WTC11 (cell line): ENCODE measurements around the gene PCDHB10.
"Not testable (repeated sequence)": the region's sequence is repeated elsewhere in the genome, so short reads cannot be mapped to it uniquely, and the experiment has no call there.

Experiments
- ATF2 ChIP-seq: sonication (generic); formaldehyde crosslinking; IDR thresholded peaks from 2 replicates; pipeline ENCODE4 v1.8.1; 2022; ENCODE audit warnings: low read depth, missing genetic modification reagents, borderline replicate concordance
- CTCF ChIP-seq: fragments of 200-600 bp; IDR thresholded peaks from 2 replicates; pipeline ENCODE4 v1.8.0; 2022; ENCODE audit warnings: antibody characterized with exemption
- ETV6 ChIP-seq: sonication (generic); formaldehyde crosslinking; IDR thresholded peaks from 2 replicates; pipeline ENCODE4 v1.8.1; 2022; ENCODE audit warnings: mild to moderate bottlenecking, missing genetic modification reagents
- FOXJ3 ChIP-seq: sonication (generic); formaldehyde crosslinking; IDR thresholded peaks from 2 replicates; pipeline ENCODE4 v1.9.0; 2021; ENCODE audit warnings: missing genetic modification reagents, mild to moderate bottlenecking, borderline replicate concordance
- JUN ChIP-seq: sonication (generic); formaldehyde crosslinking; IDR thresholded peaks from 2 replicates; pipeline ENCODE4 v1.8.0; 2023; ENCODE audit warnings: mild to moderate bottlenecking, missing genetic modification reagents
- KAT7 ChIP-seq: sonication (generic); formaldehyde crosslinking; IDR thresholded peaks from 2 replicates; pipeline ENCODE4 v1.8.1; 2023; ENCODE audit warnings: missing genetic modification reagents, mild to moderate bottlenecking, borderline replicate concordance
- NFYB ChIP-seq: sonication (generic); formaldehyde crosslinking; conservative IDR thresholded peaks from 2 replicates; pipeline ENCODE4 v1.8.0; 2022; ENCODE audit warnings: low read depth, missing genetic modification reagents
- TF ChIP-seq, protein P1 (sequence below): sonication (generic); formaldehyde crosslinking; IDR thresholded peaks from 2 replicates; pipeline ENCODE4 v1.8.0; 2023; ENCODE audit warnings: missing genetic modification reagents, mild to moderate bottlenecking, borderline replicate concordance
- TF ChIP-seq, protein P2 (sequence below): sonication (generic); formaldehyde crosslinking; IDR thresholded peaks from 2 replicates; pipeline ENCODE4 v1.8.1; 2023; ENCODE audit warnings: mild to moderate bottlenecking, missing genetic modification reagents

GRCh38 chr5:141210849-141211248 lies 18.7 kb downstream of the PCDHB10 start:
- TF ChIP-seq ATF2 (CRISPR knock-in tag); JUN (CRISPR knock-in tag); CTCF; FOXJ3; NFYB (CRISPR knock-in tag); KAT7; ETV6 (CRISPR knock-in tag): not testable (repeated sequence)
- TF ChIP-seq, protein P1, sequence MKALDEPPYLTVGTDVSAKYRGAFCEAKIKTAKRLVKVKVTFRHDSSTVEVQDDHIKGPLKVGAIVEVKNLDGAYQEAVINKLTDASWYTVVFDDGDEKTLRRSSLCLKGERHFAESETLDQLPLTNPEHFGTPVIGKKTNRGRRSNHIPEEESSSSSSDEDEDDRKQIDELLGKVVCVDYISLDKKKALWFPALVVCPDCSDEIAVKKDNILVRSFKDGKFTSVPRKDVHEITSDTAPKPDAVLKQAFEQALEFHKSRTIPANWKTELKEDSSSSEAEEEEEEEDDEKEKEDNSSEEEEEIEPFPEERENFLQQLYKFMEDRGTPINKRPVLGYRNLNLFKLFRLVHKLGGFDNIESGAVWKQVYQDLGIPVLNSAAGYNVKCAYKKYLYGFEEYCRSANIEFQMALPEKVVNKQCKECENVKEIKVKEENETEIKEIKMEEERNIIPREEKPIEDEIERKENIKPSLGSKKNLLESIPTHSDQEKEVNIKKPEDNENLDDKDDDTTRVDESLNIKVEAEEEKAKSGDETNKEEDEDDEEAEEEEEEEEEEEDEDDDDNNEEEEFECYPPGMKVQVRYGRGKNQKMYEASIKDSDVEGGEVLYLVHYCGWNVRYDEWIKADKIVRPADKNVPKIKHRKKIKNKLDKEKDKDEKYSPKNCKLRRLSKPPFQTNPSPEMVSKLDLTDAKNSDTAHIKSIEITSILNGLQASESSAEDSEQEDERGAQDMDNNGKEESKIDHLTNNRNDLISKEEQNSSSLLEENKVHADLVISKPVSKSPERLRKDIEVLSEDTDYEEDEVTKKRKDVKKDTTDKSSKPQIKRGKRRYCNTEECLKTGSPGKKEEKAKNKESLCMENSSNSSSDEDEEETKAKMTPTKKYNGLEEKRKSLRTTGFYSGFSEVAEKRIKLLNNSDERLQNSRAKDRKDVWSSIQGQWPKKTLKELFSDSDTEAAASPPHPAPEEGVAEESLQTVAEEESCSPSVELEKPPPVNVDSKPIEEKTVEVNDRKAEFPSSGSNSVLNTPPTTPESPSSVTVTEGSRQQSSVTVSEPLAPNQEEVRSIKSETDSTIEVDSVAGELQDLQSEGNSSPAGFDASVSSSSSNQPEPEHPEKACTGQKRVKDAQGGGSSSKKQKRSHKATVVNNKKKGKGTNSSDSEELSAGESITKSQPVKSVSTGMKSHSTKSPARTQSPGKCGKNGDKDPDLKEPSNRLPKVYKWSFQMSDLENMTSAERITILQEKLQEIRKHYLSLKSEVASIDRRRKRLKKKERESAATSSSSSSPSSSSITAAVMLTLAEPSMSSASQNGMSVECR (CRISPR knock-in tag): not testable (repeated sequence)
- TF ChIP-seq, protein P2, sequence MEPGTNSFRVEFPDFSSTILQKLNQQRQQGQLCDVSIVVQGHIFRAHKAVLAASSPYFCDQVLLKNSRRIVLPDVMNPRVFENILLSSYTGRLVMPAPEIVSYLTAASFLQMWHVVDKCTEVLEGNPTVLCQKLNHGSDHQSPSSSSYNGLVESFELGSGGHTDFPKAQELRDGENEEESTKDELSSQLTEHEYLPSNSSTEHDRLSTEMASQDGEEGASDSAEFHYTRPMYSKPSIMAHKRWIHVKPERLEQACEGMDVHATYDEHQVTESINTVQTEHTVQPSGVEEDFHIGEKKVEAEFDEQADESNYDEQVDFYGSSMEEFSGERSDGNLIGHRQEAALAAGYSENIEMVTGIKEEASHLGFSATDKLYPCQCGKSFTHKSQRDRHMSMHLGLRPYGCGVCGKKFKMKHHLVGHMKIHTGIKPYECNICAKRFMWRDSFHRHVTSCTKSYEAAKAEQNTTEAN (CRISPR knock-in tag): not testable (repeated sequence)
